Muscle of leg (tissue), 11 donors: Measurements from ENCODE around the gene RNASEH2A. TPM values are rescaled to one million over a fixed set of nuclear protein-coding genes. Genes with fewer than 3 reads are reported as not detected.
"Not testable (repeated sequence)": the region's sequence is repeated elsewhere in the genome, so short reads cannot be mapped to it uniquely, and the experiment has no call there.

Source experiments
- DNase-seq: peaks from one replicate; pipeline ENCODE4 v3.0.0; 2013
- H3K27ac ChIP-seq: one replicate; pipeline ENCODE4 v1.5.1; 2013; ENCODE audit warnings: mild to moderate bottlenecking, low read length, control low read depth
- H3K27me3 ChIP-seq: one replicate; pipeline ENCODE4 v1.6.1; 2013; ENCODE audit warnings: low read length; ENCODE audit not compliant: control insufficient read depth, insufficient read depth
- H3K36me3 ChIP-seq: one replicate; pipeline ENCODE4 v1.6.1; 2013; ENCODE audit warnings: low read length; ENCODE audit not compliant: control insufficient read depth, insufficient read depth
- H3K4me1 ChIP-seq: one replicate; pipeline ENCODE4 v1.6.1; 2013; ENCODE audit warnings: low read length; ENCODE audit not compliant: control insufficient read depth, insufficient read depth
- H3K4me3 ChIP-seq: one replicate; pipeline ENCODE4 v1.5.1; 2013; ENCODE audit warnings: low read length, control low read depth
- H3K9me3 ChIP-seq: replicated peaks from 2 replicates; pipeline ENCODE4 v1.6.1; 2013; ENCODE audit warnings: low read depth, low read length; ENCODE audit not compliant: control insufficient read depth
- WGBS: methylation state at CpG from one replicate; pipeline ENCODE4 v1.1.5; 2013; ENCODE audit warnings: missing lambda C conversion rate; ENCODE audit not compliant: insufficient coverage; 5-methylcytosine and 5-hydroxymethylcytosine counted together
- polyA plus RNA-seq, 8 donors: library from polyadenylated mRNA; unstranded; fragments of 120-200 nt; gene quantifications; one replicate each; pipeline versions ENCODE4 v1.2.1 to v1.2.3, GENCODE V29; 2013; ENCODE audit warnings: inconsistent platforms in 1 of 8, low replicate concordance in 1 of 8; ENCODE audit not compliant: insufficient read length in 8 of 8, insufficient read depth in 1 of 8
- total RNA-seq: library from RNA; stranded (reverse); fragments of 120-200 nt; gene quantifications from one replicate; pipeline ENCODE4 v1.2.4, GENCODE V29; 2013

RNASEH2A gene
- total and polyA plus RNA-seq, 9 donors: 12.6 to 31.5 (median 22.8) TPM

GRCh38 chr19:12792853-12793289 lies 13.5 kb upstream of the RNASEH2A start:
- Histone ChIP-seq H3K27me3 (no peaks in the 10 kb centered on the region), H3K4me3 (peak overlapping the region; percentile 98), H3K9me3 (no peaks in the 10 kb centered on the region), H3K27ac (peak overlapping the region; percentile 99), H3K36me3 (peaks cover 6% of the 10 kb centered on the region), H3K4me1 (peaks cover 51% of the 10 kb centered on the region)
- WGBS: 0% methylated on average over 3 of the region's 22 CpGs
- DNase-seq: no peak

- H3K9me3 ChIP-seq: no peaks in the 10 kb centered on the region
- DNase-seq: peak; percentile 97
- H3K36me3 ChIP-seq: peaks cover 7% of the 10 kb centered on the region
- no peaks in the 10 kb centered on the region for H3K27me3 ChIP-seq
- WGBS: under 1% methylated on average over 68 of the region's 81 CpGs
- H3K4me3 ChIP-seq: peak overlapping the region; percentile 98
- H3K4me1 ChIP-seq: peaks cover 44% of the 10 kb centered on the region
- peak overlapping the region; percentile 99 for H3K27ac ChIP-seq
These were observed 12.8 kb upstream of the RNASEH2A start for GRCh38 chr19:12793290-12794195.

GRCh38 chr19:12794196-12794941 lies 12.0 kb upstream of the RNASEH2A start:
- Histone ChIP-seq H3K4me1 (peaks cover 36% of the 10 kb centered on the region), H3K27me3 (no peaks in the 10 kb centered on the region), H3K4me3 (peak overlapping the region; percentile 98), H3K9me3 (no peaks in the 10 kb centered on the region), H3K27ac (peak overlapping the region; percentile 99), H3K36me3 (peaks cover 12% of the 10 kb centered on the region)
- peak; percentile 43 for DNase-seq
- WGBS: 86% methylated on average over 4 of the region's 7 CpGs

GRCh38 chr19:12794971-12795381 lies 11.4 kb upstream of the RNASEH2A start:
- no peak overlapping the region for H3K4me3 ChIP-seq
- H3K4me1 ChIP-seq: peaks cover 31% of the 10 kb centered on the region
- 98% methylated on average over 8 of the region's 9 CpGs for WGBS
- H3K27me3 ChIP-seq: no peaks in the 10 kb centered on the region
- no peak for DNase-seq
- no peaks in the 10 kb centered on the region for H3K9me3 ChIP-seq
- peaks cover 18% of the 10 kb centered on the region for H3K36me3 ChIP-seq
- H3K27ac ChIP-seq: no peak overlapping the region

GRCh38 chr19:12796146-12797071 lies 10.0 kb upstream of the RNASEH2A start:
- Histone ChIP-seq H3K9me3 (no peaks in the 10 kb centered on the region), H3K27me3 (peaks cover 3% of the 10 kb centered on the region), H3K36me3 (peaks cover 21% of the 10 kb centered on the region), H3K27ac (peak overlapping the region; percentile 43), H3K4me3 (no peak overlapping the region), H3K4me1 (peaks cover 31% of the 10 kb centered on the region)
- peak; percentile 89 for DNase-seq
- 9% methylated on average over 15 of the region's 18 CpGs for WGBS

GRCh38 chr19:12797141-12797587 lies 9.2 kb upstream of the RNASEH2A start:
- H3K27me3 ChIP-seq: peaks cover 3% of the 10 kb centered on the region
- WGBS: 87% methylated on average over 4 of the region's 6 CpGs
- H3K4me3 ChIP-seq: no peak overlapping the region
- no peaks in the 10 kb centered on the region for H3K9me3 ChIP-seq
- H3K4me1 ChIP-seq: peaks cover 35% of the 10 kb centered on the region
- H3K27ac ChIP-seq: no peak overlapping the region
- H3K36me3 ChIP-seq: peaks cover 21% of the 10 kb centered on the region
- no peak for DNase-seq

GRCh38 chr19:12797607-12798006 lies 8.8 kb upstream of the RNASEH2A start:
- Histone ChIP-seq H3K36me3 (peaks cover 21% of the 10 kb centered on the region), H3K4me1 (peaks cover 39% of the 10 kb centered on the region)
- DNase-seq, H3K27ac ChIP-seq, H3K9me3 ChIP-seq, H3K27me3 ChIP-seq, H3K4me3 ChIP-seq: not testable (repeated sequence)
- WGBS: 91% methylated on average over 6 of the region's 7 CpGs

- no peak for DNase-seq
- H3K4me3 ChIP-seq: no peak overlapping the region
- 88% methylated on average over 15 of the region's 18 CpGs for WGBS
These were observed 6.5 kb upstream of the RNASEH2A start for GRCh38 chr19:12799742-12800465.

GRCh38 chr19:12800466-12800770 lies 6.0 kb upstream of the RNASEH2A start:
- no CpG with 5 or more reads among the region's 1 CpG for WGBS
- no peak overlapping the region for H3K27ac ChIP-seq
- no peak overlapping the region for H3K4me3 ChIP-seq
- H3K27me3 ChIP-seq: peaks cover 5% of the 10 kb centered on the region
- peaks cover 21% of the 10 kb centered on the region for H3K36me3 ChIP-seq
- H3K4me1 ChIP-seq: peaks cover 28% of the 10 kb centered on the region
- H3K9me3 ChIP-seq: no peaks in the 10 kb centered on the region
- no peak for DNase-seq

More at GRCh38 chr19:12799742-12800465, 6.5 kb upstream of the RNASEH2A start:
- Histone ChIP-seq H3K4me1 (peaks cover 28% of the 10 kb centered on the region), H3K9me3 (no peaks in the 10 kb centered on the region), H3K27ac (no peak overlapping the region), H3K27me3 (peaks cover 5% of the 10 kb centered on the region), H3K36me3 (peaks cover 21% of the 10 kb centered on the region)
